Measurements from ENCODE around the gene USP15. TPM values are rescaled to one million over a fixed set of nuclear protein-coding genes. Genes with fewer than 3 reads are reported as not detected.

USP15 gene
- total RNA-seq, 1 donor from 2014 or later = 58.0 TPM

- Histone ChIP-seq H3K27ac (replicated peaks) (no peak overlapping the region), H3K27me3 (ENCODE audit: low read depth) (no peaks in the 10 kb centered on the region), H3K4me3 (no peak overlapping the region), H3K36me3 (no peaks in the 10 kb centered on the region), H3K9me3 (replicated peaks) (no peaks in the 10 kb centered on the region), H3K4me1 (no peaks in the 10 kb centered on the region)
- intact Hi-C loops (cut with micrococcal nuclease) = no loop called here
- no peak for DNase-seq
- TF ChIP-seq, protein P1, sequence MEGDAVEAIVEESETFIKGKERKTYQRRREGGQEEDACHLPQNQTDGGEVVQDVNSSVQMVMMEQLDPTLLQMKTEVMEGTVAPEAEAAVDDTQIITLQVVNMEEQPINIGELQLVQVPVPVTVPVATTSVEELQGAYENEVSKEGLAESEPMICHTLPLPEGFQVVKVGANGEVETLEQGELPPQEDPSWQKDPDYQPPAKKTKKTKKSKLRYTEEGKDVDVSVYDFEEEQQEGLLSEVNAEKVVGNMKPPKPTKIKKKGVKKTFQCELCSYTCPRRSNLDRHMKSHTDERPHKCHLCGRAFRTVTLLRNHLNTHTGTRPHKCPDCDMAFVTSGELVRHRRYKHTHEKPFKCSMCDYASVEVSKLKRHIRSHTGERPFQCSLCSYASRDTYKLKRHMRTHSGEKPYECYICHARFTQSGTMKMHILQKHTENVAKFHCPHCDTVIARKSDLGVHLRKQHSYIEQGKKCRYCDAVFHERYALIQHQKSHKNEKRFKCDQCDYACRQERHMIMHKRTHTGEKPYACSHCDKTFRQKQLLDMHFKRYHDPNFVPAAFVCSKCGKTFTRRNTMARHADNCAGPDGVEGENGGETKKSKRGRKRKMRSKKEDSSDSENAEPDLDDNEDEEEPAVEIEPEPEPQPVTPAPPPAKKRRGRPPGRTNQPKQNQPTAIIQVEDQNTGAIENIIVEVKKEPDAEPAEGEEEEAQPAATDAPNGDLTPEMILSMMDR (IDR thresholded peaks at IDR 0.05; ENCODE audit: borderline replicate concordance) = no peak
Measured at GRCh38 chr12:62249419-62249818, 10.8 kb upstream of the USP15 start.

GRCh38 chr12:62250671-62251608 lies 9.3 kb upstream of the USP15 start:
- Histone ChIP-seq H3K4me1 (peaks cover 2% of the 10 kb centered on the region), H3K9me3 (replicated peaks) (no peaks in the 10 kb centered on the region), H3K36me3 (no peaks in the 10 kb centered on the region), H3K4me3 (no peak overlapping the region), H3K27me3 (ENCODE audit: low read depth) (no peaks in the 10 kb centered on the region), H3K27ac (replicated peaks) (peak overlapping the region; percentile 23)
- intact Hi-C loops (cut with micrococcal nuclease) = no loop called here
- no peak for DNase-seq
- TF ChIP-seq, protein P1 (IDR thresholded peaks at IDR 0.05; ENCODE audit: borderline replicate concordance) = no peak

GRCh38 chr12:62251609-62251958 lies 8.6 kb upstream of the USP15 start:
- H3K4me3 ChIP-seq = no peak overlapping the region
- H3K36me3 ChIP-seq = no peaks in the 10 kb centered on the region
- DNase-seq = no peak
- no peaks in the 10 kb centered on the region for H3K9me3 ChIP-seq (replicated peaks)
- intact Hi-C loops (cut with micrococcal nuclease) = no loop called here
- H3K27ac ChIP-seq (replicated peaks) = peak overlapping the region; percentile 23
- peaks cover 6% of the 10 kb centered on the region for H3K4me1 ChIP-seq
- H3K27me3 ChIP-seq (ENCODE audit: low read depth) = no peaks in the 10 kb centered on the region
- TF ChIP-seq, protein P1 (IDR thresholded peaks at IDR 0.05; ENCODE audit: borderline replicate concordance) = no peak

DNA sequence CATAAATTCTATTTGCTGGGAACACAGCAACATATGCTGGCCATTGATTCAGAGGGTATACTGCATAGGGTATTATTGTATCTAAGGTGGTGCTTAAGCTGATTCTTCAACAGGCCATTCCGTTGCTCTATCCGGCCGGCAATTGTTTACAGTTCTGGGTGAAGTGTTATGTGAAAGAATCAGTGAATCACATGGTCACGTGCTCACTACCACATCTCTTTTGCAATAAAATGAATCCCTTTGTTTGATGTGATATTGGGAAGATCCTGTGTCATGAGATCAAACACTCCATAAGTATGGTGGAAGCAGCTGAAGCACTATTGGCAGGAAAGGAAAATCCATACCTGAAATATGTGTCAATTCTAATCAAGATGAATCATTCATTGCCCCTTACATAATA lies 7.6 kb upstream of the USP15 start:
- H3K4me3 ChIP-seq = no peak overlapping the region
- TF ChIP-seq, protein P1 (IDR thresholded peaks at IDR 0.05; ENCODE audit: borderline replicate concordance) = no peak
- intact Hi-C loops (cut with micrococcal nuclease) = no loop called here
- peaks cover 8% of the 10 kb centered on the region for H3K4me1 ChIP-seq
- DNase-seq = no peak
- no peak overlapping the region for H3K27ac ChIP-seq (replicated peaks)
- H3K9me3 ChIP-seq (replicated peaks) = no peaks in the 10 kb centered on the region
- no peaks in the 10 kb centered on the region for H3K36me3 ChIP-seq
- H3K27me3 ChIP-seq (ENCODE audit: low read depth) = no peaks in the 10 kb centered on the region

GRCh38 chr12:62254967-62255366 lies 5.2 kb upstream of the USP15 start:
- H3K27me3 ChIP-seq (ENCODE audit: low read depth) = no peaks in the 10 kb centered on the region
- intact Hi-C loops (cut with micrococcal nuclease) = no loop called here
- no peaks in the 10 kb centered on the region for H3K36me3 ChIP-seq
- H3K4me3 ChIP-seq = no peak overlapping the region
- TF ChIP-seq, protein P1 (IDR thresholded peaks at IDR 0.05; ENCODE audit: borderline replicate concordance) = no peak
- H3K27ac ChIP-seq (replicated peaks) = no peak overlapping the region
- no peaks in the 10 kb centered on the region for H3K9me3 ChIP-seq (replicated peaks)
- peaks cover 30% of the 10 kb centered on the region for H3K4me1 ChIP-seq
- no peak for DNase-seq

All from left ventricle myocardium inferior (tissue), 1 donor.